DOHH2 (cell line): ENCODE measurements around the gene TSPAN6.

Experiments
- H3F3A ChIP-seq: fragments of 200-600 bp; sonication (generic), shearing (Covaris generic); 2 replicates; pipeline ENCODE4 v1.6.0; 2016; ENCODE audit warnings: antibody characterized with exemption, mild to moderate bottlenecking; ENCODE audit not compliant: control insufficient read depth, insufficient read depth
- H3K27ac ChIP-seq: fragments of 200-600 bp; sonication (generic); 2 replicates; pipeline ENCODE4 v1.5.1; 2014; ENCODE audit warnings: low read depth, mild to moderate bottlenecking, low read length, moderate library complexity
- H3K27me3 ChIP-seq: fragments of 200-600 bp; sonication (generic); 2 replicates; pipeline ENCODE4 v1.6.1; 2014; ENCODE audit warnings: mild to moderate bottlenecking, low read length, mixed read lengths; ENCODE audit not compliant: control insufficient read depth
- H3K36me3 ChIP-seq: fragments of 200-600 bp; sonication (generic); 2 replicates; pipeline ENCODE4 v1.6.1; 2014; ENCODE audit warnings: mild to moderate bottlenecking, low read length, moderate library complexity, mixed read lengths; ENCODE audit not compliant: control insufficient read depth
- H3K4me1 ChIP-seq: fragments of 200-600 bp; sonication (generic); 2 replicates; pipeline ENCODE4 v1.6.1; 2014; ENCODE audit warnings: mild to moderate bottlenecking, low read length, mixed read lengths; ENCODE audit not compliant: control insufficient read depth
- H3K4me2 ChIP-seq: fragments of 200-600 bp; sonication (generic); 2 replicates; pipeline ENCODE4 v1.6.0; 2014; ENCODE audit warnings: mild to moderate bottlenecking, low read length, moderate library complexity
- H3K4me3 ChIP-seq: fragments of 200-600 bp; sonication (generic); 2 replicates; pipeline ENCODE4 v1.5.1; 2014; ENCODE audit warnings: mild to moderate bottlenecking, low read length, mixed read lengths
- H3K79me2 ChIP-seq: fragments of 200-600 bp; sonication (generic); 2 replicates; pipeline ENCODE4 v1.6.1; 2014; ENCODE audit warnings: mild to moderate bottlenecking, low read length, mixed read lengths; ENCODE audit not compliant: control insufficient read depth
- H3K9me2 ChIP-seq: fragments of 200-600 bp; sonication (generic); replicated peaks from 2 replicates; pipeline ENCODE4 v1.6.1; 2014; ENCODE audit warnings: mild to moderate bottlenecking, low read length, mixed read lengths; ENCODE audit not compliant: control insufficient read depth
- H3K9me3 ChIP-seq: fragments of 200-600 bp; sonication (generic); 2 replicates; pipeline ENCODE4 v1.6.1; 2014; ENCODE audit warnings: antibody characterized with exemption, low read length, mixed read lengths; ENCODE audit not compliant: control insufficient read depth, insufficient read depth
- H4K20me1 ChIP-seq: fragments of 200-600 bp; sonication (generic); 2 replicates; pipeline ENCODE4 v1.6.0; 2014; ENCODE audit warnings: low read depth, mild to moderate bottlenecking, antibody characterized with exemption, low read length, moderate library complexity; ENCODE audit not compliant: control insufficient read depth, insufficient read depth
- EZH2phosphoT487 ChIP-seq: fragments of 200-600 bp; sonication (generic); IDR thresholded peaks from 2 replicates; pipeline ENCODE4 v1.6.1; 2017; ENCODE audit warnings: borderline replicate concordance, mild to moderate bottlenecking, antibody characterized with exemption, low read length, moderate library complexity, mixed read lengths
- TF ChIP-seq, protein P1 (sequence below): fragments of 200-600 bp; sonication (generic); IDR thresholded peaks from one replicate; pipeline ENCODE4 v1.5.1; 2014; ENCODE audit warnings: antibody characterized with exemption, mild to moderate bottlenecking, low read depth, low read length; ENCODE audit not compliant: poor library complexity, severe bottlenecking

The TSPAN6 gene

DNA sequence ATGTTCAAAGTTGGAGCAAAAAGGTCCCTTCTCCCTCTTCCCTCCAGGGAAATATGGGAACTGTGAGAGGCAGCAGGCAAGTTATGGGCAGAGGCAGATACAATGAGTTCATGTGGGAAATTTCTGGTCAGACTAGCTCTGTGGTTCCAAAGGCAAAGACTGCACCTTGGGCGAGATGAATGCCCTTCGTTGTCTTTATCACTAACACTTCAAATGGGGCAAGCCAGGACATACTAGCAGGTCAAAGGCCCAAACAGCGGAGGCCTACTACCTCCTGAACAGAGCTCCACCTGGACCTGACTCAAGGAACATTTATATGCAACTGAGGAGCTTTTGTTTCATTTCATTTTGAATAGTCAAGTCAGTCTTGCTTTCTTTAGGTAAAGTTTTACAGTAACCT lies 36.4 kb upstream of the TSPAN6 start:
- Histone ChIP-seq H3F3A (no peaks in the 10 kb centered on the region), H3K27me3 (no peaks in the 10 kb centered on the region), H3K27ac (no peak overlapping the region), H3K9me2 (no peaks in the 10 kb centered on the region), H3K4me1 (peaks cover 20% of the 10 kb centered on the region), H3K4me2 (no peak overlapping the region), H3K79me2 (no peaks in the 10 kb centered on the region), H3K36me3 (no peaks in the 10 kb centered on the region), H3K4me3 (no peak overlapping the region), H3K9me3 (no peaks in the 10 kb centered on the region), H4K20me1 (no peaks in the 10 kb centered on the region)
- TF ChIP-seq, protein P1, sequence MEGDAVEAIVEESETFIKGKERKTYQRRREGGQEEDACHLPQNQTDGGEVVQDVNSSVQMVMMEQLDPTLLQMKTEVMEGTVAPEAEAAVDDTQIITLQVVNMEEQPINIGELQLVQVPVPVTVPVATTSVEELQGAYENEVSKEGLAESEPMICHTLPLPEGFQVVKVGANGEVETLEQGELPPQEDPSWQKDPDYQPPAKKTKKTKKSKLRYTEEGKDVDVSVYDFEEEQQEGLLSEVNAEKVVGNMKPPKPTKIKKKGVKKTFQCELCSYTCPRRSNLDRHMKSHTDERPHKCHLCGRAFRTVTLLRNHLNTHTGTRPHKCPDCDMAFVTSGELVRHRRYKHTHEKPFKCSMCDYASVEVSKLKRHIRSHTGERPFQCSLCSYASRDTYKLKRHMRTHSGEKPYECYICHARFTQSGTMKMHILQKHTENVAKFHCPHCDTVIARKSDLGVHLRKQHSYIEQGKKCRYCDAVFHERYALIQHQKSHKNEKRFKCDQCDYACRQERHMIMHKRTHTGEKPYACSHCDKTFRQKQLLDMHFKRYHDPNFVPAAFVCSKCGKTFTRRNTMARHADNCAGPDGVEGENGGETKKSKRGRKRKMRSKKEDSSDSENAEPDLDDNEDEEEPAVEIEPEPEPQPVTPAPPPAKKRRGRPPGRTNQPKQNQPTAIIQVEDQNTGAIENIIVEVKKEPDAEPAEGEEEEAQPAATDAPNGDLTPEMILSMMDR, result no peak
- no peak for TF ChIP-seq EZH2phosphoT487

DNA sequence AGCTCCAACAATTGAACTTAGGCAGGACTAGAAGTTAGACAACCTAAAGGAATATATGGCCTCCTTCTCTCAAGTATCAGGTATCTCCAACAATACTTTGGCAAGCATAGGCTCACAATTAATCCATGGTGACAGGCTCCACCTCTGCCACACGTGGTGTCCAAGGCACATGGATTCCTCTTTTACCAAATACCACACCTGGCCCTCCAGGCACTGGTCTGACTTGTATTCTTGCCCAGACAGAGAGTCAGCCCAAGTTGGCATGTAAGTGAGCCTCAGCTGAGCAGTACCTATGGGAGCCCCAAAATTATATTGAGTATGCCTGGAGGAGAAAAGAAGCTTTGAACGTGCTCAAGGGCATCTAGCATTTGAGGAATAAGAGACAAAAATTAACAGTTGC lies 27.0 kb upstream of the TSPAN6 start:
- H3F3A ChIP-seq, result no peaks in the 10 kb centered on the region
- no peaks in the 10 kb centered on the region for H3K4me1 ChIP-seq
- H3K9me2 ChIP-seq, result no peaks in the 10 kb centered on the region
- no peaks in the 10 kb centered on the region for H3K79me2 ChIP-seq
- H4K20me1 ChIP-seq, result no peaks in the 10 kb centered on the region
- no peak for TF ChIP-seq EZH2phosphoT487
- TF ChIP-seq, protein P1, result no peak
- no peaks in the 10 kb centered on the region for H3K36me3 ChIP-seq
- no peaks in the 10 kb centered on the region for H3K9me3 ChIP-seq
- no peak overlapping the region for H3K4me2 ChIP-seq
- H3K27ac ChIP-seq, result no peak overlapping the region
- H3K4me3 ChIP-seq, result no peak overlapping the region
- no peaks in the 10 kb centered on the region for H3K27me3 ChIP-seq

DNA sequence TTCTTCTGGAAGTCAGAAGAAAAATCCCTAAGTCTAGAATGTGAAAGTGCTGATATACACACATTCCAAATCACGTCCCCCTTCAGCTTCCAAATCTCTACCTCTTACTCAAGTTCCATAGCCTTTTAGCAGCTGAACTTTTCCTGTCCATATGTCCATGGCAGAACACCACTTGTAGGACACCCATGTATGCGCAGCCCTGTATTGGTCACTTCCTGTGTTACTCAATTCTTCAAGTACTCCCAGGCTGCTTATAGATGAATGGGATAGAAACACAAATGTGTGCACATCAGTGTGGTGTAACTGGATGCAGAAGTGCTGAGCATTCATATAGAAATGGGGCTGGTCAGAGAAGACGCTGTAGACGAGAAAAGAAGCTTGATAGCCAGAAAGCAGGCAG lies 26.2 kb upstream of the TSPAN6 start:
- Histone ChIP-seq H3K4me2 (no peak overlapping the region), H3K27ac (no peak overlapping the region), H3K27me3 (no peaks in the 10 kb centered on the region), H4K20me1 (no peaks in the 10 kb centered on the region), H3K9me2 (no peaks in the 10 kb centered on the region), H3K4me3 (no peak overlapping the region), H3K9me3 (no peaks in the 10 kb centered on the region), H3K79me2 (no peaks in the 10 kb centered on the region), H3F3A (no peaks in the 10 kb centered on the region), H3K36me3 (no peaks in the 10 kb centered on the region), H3K4me1 (no peaks in the 10 kb centered on the region)
- TF ChIP-seq, protein P1, result no peak
- TF ChIP-seq EZH2phosphoT487, result no peak

DNA sequence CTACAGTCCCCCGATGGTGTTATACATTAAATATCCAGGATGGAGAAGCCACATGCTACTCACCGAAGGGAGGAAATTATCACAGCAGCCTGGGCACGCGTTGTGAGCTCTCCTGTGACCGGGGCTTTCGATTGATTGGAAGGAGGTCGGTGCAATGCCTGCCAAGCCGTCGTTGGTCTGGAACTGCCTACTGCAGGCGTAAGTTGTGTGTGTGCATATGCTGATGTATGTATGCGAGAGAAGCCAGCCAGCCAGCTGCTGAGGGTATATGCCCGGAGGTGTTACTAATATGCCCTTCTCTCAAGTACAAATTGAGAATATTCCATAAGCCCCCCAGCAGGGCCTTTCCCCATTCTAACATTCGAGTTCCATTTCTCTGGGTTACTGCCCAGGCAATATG lies 25.6 kb upstream of the TSPAN6 start:
- no peaks in the 10 kb centered on the region for H3K4me1 ChIP-seq
- H3K4me2 ChIP-seq, result no peak overlapping the region
- H3K4me3 ChIP-seq, result no peak overlapping the region
- TF ChIP-seq EZH2phosphoT487, result no peak
- no peaks in the 10 kb centered on the region for H3K36me3 ChIP-seq
- no peaks in the 10 kb centered on the region for H3F3A ChIP-seq
- H3K27me3 ChIP-seq, result no peaks in the 10 kb centered on the region
- H4K20me1 ChIP-seq, result no peaks in the 10 kb centered on the region
- no peaks in the 10 kb centered on the region for H3K79me2 ChIP-seq
- H3K9me3 ChIP-seq, result no peaks in the 10 kb centered on the region
- H3K9me2 ChIP-seq, result no peaks in the 10 kb centered on the region
- H3K27ac ChIP-seq, result no peak overlapping the region
